Loucy (cell line): ENCODE measurements around the gene PLPP6.

Source experiments
- CTCF ChIP-seq: fragments of 200-600 bp; sonication (generic); conservative IDR thresholded peaks from 2 replicates; pipeline ENCODE4 v1.5.1; 2014; ENCODE audit warnings: mild to moderate bottlenecking, antibody characterized with exemption, low read length
- EZH2phosphoT487 ChIP-seq: fragments of 200-600 bp; IDR thresholded peaks from 2 replicates; pipeline ENCODE4 v1.6.1; 2018; ENCODE audit warnings: antibody characterized with exemption, mild to moderate bottlenecking, moderate library complexity, borderline replicate concordance

GRCh38 chr9:4620881-4621555 lies 41.1 kb upstream of the PLPP6 start:
- TF ChIP-seq CTCF, result no peak
- no peak for TF ChIP-seq EZH2phosphoT487
